NCI-H460 (cell line): ENCODE results near the gene ZNF423. TPM values are rescaled to one million over a fixed set of nuclear protein-coding genes. Genes with fewer than 3 reads are reported as not detected.

ENCODE experiments used
- DNase-seq: peaks from one replicate; pipeline ENCODE4 v3.0.0-alpha.2; 2016; ENCODE audit warnings: low read depth; ENCODE audit errors: extremely low read depth
- total RNA-seq: library from RNA; depleted of rRNA; stranded (reverse); fragments of >200 nt; shearing (Covaris generic); gene quantifications from 2 replicates; pipeline ENCODE4 v1.2.3, GENCODE V29; 2014

ZNF423 gene
- total RNA-seq, 1 experiment from 2014 or later: not detected

DNA sequence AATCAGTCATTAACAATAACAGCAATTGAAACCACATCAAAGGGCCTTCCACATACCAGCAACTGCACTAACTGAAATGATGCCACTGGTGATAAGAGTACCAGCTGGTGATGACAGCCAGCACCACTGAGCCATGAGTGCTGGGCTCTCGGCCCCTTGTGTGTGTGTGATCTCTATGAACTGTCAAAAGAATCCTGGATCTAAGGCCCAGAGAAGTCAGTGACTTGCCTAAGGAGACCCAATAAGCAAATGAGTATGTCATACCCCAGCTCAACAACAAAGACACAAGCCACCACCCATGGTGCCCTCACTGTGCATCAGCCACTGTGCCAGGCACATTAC lies 220.9 kb downstream of the ZNF423 start:
- DNase-seq: no peak

DNA sequence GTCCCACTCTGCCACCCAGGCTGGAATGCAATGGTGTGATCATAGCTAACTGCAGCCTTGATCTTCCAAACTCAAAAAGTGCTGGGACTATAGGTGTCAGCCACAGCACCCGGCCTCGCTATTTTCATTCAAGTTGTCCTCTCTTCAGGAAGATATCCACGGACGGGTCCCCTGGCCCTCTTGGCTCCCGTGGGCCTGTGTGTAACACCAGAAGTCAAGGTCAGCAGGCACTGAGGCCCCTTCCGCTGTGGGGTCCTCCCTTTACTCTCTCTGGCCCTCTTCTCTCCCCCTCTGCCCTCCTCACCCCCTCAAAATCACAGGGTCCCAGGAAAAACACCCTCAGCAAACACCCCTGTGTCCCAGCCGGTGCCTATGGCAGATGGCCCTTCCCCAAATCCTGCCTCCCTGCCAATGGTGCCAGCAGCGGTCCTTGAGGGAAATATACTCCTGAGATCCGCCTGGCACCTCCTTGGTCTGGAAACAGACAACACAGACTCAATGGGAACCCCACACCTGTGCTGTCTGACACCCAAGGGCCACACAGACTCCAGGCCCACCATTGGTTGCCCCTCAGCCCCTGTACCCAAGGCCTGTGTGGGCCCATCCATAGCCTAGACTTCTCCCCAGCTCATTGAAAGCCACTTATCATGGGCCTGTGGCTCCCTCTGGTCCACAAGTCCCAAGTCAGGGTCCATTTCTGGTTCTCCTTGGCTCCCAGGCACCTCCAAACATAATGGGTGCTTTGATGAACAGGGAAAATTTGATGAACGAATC lies 221.5 kb downstream of the ZNF423 start:
- DNase-seq: no peak

DNA sequence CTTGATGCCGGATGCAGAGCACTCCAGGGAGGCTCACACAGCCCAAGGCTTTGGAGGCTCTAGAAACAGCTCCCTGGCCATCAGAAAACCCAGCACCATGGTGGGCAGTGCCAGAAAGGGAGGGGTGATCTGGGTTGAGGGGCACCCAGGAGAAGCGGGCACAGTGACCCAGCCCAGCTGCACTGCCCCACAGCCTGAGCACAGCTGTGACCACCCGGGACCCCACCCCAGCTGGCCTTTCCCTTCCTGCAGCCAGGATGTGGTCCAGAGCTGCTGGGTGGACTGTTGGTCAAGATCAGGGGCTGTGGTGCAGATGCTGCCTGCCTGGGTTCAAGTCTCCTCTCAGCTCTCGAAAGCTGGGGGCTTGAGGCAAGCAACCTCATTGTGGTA lies 223.1 kb downstream of the ZNF423 start:
- no peak for DNase-seq

DNA sequence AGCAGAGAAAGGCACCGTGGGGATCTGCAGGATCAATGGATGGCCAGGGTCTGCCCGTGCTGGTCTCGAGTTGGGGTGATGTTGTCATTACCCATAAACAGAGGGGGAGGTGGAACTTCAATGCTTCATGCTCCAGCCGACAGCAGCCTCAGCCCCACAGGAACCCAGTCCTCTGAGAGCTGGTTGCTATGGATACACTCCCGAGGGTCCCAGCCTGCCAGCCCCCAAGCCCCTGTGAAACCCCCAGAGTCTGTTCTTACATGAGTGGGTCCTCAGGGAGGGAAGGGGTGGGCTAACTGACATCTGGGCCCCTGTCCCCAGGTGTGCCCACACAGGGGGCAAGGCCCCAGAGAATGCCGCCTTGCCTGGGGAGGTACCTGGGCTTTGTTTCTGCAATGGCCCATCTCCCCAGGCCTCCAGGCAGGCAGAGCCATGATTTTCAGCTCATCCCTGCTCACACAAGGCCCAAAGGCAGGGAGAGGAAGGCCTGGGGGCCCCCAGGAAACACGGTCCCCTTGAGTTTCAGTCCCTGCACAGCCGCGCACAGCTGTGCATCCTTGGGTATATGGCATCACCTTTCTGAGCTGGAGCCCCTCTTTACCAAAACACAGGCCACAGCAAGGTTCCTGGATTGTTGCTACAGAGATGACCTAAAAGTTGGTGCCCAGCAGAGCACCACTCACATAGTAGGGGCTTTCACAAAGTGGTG lies 223.7 kb downstream of the ZNF423 start:
- DNase-seq: no peak

DNA sequence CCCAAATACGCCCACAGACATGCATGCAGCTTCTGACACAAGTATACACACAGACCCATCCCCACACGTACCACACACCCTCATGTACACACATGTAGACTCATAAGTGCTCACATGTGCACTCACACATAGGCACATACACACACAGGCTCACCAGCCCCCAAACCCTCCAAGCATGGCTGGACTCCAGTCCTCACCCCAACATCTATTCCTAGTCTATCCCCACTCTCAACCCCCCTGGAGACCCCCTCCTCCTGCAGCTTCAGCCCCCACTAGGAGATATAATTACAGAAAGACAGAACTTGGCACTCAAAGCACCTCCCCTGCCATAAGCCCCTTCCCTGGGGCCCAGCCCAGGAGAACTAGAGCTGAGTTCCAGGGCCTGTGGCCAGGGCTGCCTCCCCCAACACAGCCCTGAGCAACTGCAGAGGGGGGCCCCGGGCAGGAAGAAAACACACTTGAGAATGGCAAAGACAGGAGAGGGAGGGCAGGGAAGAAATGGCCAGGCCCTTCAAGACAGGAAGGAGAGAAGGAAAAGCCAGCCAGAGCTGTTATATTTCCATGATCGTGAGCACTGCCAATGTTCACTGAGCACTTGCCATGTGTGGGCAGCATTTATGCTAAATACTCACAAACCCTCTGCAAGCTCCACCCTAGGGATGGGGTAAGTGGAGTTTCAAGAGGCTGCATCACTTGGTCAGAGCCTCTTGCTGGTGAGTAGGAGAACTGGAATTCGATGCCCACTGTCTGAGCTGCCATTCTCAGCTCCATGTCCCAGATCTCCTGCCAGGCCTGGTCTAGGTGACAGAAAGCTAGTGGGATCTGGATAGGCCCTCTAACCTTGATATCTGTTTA lies 224.5 kb downstream of the ZNF423 start:
- DNase-seq: no peak

DNA sequence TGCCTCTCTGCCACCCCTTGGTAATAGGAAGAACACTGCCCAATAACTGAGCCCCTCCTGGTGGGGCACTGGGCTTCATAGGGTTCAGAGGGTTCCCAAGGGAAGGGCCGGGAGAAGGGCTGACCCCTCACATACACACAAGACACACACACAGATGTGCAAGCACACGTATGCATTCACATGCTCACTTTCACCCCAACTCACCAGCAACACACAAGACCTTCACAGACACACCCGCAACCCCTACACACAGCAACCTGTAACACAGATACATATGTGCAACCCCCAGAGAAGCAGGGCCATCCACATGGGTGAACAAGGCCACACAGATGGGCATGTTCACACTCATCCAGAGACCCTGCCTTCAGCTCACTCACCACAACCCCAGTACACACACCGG lies 225.1 kb downstream of the ZNF423 start:
- no peak for DNase-seq

DNA sequence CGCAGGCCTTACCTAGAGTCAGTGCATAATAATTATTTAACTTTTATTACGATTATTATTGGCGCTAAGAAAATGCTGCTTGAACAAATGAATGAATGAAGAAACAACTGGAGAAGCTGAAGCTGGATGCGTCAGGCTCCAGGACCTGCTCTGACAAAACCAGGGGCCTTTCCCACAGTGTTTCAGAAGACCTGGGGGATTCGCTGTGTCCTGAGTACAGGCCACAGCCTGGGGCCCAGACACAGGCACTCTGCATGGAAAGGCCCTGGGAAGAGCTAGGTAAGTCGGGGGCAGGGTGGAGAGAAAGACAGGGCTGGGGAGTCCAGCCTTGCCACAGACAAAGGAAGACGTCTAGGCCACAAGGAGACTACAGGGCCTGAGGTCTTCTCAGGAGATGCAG lies 226.1 kb downstream of the ZNF423 start:
- no peak for DNase-seq

DNA sequence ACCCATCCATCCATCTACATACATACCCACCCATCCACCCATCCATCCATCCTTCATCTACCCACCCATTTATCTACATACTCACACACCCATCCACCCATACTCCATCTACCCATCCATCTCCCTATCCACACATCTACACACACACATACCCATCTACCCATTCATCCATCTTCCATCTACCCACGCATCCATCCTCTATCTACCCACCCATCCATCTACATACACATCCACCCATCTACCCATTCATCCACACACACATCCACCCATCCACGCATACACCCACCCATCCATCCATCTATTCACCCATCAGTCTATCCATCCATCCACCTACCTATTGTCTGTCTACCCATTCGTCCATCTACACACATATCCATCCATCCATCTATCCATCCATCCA lies 227.8 kb downstream of the ZNF423 start:
- no peak for DNase-seq

DNA sequence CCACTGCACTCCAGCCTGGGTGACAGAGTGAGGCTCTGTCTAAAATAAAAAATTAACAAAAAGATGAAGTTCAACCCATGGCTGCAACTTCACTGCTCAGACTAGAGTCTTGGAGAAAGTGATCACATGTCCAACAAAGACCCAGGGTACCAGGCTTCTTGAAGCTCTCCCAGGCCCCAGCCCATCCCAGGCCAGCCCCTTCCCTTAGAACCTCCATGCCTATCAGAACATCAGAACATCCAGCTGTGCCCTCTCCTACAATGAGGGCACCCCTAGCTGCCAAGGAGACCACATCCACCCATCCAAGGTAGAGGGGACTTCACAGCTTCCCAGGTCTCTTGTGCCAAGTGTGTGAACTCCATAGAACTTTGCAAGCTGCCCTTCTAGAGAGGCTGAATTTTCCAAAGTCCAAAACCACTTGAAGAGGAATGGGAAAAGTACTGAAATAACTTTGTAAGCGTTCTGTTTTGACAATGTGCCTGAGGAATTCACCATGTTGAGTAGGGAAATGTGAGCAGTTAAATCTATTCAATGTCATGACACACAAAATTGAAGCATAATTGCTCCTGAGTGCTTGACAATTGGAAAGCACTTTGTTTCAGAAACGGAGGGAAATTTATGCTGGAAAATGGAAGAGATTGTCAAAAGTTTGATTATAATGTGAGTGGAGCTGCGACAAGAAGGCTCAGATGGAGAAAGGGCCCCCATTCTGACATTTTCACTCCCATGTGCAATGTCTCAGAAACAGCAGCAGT lies 230.4 kb downstream of the ZNF423 start:
- DNase-seq: no peak

DNA sequence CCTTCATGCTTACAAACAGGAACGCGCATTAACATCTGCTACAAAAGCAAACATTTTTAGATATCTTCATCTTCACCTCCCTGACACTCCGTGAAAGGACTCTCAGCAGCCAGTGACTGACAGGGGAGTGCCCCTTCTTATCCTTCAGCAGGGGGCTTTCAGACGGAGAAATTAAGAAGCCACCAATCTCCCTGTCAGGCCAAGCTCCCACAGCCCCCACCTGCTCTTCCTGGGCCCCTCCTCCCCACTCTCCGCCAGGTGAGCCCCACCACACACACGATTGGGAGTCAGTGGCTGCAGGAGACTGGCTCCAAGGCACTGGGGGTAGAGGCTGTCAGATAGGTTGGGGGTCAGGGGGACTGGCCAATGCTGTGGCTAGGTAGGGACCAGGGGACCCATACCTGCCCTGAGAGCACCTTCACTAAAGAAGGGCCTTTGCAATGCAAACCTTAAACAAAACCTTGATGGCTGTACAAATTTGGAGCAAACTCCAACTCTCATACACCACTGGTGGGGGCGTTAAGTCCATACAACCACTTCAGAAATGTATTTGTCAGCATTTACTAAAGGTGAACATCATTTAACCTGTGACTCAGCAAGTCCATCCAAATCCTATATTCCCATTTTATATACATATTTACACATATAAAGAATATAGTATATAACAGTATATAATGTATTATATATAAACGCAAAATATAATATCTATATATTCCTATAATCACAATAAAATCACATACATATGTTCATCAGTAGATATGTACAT lies 232.2 kb downstream of the ZNF423 start:
- DNase-seq: no peak

DNA sequence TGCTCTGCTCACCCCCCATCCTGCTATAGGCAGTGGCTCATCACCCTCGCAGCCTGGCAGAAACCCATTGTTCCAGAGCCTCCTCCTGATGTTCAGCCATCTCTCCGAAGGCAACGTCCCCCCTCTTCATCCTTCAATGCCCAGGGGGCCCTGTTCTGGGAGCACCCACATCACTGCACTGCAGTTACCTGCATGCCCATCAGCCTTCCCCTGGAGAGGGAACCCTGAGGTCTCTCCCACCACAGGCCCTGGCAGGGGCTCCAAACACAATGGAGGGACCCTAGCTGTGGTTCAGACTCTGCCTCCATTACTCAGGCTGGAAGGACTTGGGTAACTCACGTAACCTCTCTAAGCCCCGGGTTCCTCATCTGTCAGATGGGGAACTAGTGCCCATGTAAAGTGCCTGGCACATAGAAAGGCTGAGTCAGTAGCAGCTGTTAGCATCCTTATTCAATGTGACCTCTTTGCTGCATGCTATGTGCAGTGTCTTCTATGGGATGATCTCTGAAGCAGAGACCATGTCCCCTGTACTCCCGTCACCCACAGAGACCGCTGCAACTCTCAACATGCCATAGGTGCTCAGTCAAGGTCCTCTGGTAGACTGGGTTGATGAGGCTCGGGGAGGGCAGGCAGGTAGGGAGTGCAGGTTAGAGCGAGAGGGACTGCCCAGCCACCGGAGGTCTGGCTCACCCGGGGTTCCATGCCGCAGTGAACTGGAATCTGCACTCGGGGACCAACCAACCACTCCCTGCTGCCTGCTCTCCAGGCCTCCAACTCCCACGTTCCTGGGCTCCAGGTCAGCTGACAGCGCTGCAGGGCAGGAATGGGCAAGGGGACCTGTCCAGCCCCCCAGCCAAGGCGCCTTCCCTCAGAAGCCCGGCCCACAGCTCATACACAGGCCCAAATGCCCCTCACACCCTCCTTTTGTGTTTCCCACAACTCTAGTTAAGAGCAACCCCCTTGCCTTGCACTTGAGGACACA lies 233.2 kb downstream of the ZNF423 start:
- DNase-seq: no peak

DNA sequence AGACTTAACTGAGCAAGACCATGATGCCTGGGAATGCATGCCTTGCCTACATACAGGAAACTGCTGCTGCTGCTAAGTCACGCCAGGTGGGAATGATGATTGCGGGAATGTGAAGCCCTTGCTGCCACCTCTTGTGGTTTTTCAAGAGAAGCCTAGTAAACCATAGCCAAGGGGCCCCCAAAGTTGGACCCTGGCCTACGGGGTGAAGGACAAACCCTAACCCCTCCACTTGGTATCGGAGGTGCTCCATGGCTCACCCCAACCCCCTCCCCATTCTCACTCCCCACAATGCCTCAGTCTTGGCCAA lies 233.9 kb downstream of the ZNF423 start:
- no peak for DNase-seq

DNA sequence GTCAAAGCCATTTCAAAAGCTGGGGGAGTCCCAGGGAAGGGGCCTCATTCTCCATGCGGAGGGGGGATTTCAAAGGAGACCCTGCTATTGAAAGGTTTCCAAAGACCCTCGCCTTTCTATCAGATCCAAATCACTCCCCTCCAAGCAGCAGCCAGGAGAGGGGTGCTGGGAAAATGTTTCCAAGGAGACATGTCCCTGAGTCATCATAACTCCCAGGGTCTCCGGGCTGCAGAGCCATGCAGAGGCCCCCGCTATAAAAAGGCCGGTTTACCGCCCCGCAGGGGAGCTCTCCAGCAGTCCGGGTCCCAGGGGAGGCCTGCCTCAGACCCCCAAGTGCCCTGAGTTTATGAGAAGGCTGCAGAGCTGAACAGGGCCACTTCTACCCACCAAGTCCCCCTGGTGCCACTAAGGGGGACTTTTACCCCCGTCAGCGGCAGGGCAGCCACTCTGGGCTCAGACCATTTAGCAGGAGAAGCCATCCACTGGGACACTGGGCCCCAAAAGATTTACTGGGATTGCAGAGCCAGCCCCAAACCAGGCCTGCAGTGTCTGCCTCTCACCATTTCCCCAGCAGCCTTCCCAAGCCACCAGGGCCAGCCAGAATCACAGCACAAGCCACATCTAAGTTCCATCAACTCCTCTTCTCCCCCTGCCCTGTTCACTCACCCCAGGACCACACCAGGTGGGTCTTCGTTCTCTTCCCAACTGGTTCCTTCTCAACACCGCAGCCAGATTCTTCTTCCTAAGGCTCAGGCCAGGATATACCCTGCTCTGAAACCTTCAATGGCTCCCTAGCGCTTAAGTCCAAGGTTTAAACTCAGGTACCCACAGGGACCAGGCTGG lies 234.4 kb downstream of the ZNF423 start:
- DNase-seq: no peak

DNA sequence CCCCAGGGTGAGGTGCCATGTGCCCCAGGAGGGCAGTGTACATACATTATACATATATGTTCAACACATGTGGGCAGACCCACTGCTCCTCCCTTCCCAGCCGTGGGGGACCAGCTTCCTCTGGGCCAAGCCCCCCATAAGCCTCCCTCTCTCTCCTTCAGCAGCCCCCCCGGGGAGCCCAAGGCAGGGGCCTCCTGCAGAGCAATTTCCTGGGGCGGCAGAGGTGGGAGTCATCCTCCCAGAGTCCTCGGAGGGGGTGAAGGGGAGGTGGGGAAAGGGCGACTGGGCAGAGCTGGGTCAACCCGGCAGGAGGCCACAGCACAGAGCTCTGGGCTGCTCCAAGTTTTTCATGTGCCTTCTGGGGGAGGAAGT lies 235.1 kb downstream of the ZNF423 start:
- no peak for DNase-seq

DNA sequence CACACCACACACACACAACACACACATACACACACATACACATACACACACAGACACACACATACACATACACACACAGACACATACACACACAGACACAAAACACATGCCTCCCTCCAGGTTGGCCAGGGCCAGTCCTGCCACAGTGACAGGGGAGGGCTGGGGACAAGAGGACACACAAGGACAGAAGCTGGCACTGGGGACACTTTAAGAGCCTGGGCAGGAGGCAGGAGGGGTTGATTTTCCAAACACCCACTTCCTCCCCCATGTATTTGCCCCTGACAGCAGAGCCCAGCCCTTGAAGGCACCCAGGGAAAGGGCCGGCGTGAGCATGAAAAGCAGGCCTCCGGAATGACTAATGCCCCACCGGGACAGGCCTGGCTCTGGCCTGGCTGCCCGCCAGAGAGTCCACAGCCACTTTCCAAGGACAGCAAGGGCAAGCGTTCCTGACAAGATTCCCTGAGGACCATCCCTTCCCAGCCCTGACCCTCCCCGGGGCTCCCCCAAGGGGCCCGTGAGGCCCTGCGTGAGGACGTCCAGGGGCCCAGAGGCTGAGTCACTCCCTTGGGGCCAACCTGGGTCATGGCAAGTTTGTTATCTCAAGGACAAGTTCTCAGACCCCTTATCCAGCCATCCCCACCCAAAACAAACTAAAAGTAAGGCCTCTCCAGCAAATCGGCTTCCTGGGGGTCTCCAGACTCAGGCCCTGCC lies 235.6 kb downstream of the ZNF423 start:
- no peak for DNase-seq

DNA sequence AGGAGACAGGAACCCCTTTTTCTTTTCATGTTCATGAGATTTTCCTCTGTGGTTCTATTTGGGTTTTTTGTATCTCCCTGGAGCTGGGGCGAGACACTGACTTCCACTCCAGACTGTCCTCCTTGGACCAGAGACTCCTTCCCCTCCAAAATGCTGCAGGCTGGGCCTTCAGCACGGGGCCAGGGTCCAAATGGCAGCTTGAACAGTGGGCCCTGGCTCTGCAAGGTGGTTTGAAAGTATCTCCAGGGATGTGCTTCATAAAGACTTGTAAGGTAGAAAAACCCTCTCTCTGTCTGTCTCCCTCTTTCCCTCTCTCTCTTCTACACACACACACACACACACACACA lies 236.1 kb downstream of the ZNF423 start:
- no peak for DNase-seq

DNA sequence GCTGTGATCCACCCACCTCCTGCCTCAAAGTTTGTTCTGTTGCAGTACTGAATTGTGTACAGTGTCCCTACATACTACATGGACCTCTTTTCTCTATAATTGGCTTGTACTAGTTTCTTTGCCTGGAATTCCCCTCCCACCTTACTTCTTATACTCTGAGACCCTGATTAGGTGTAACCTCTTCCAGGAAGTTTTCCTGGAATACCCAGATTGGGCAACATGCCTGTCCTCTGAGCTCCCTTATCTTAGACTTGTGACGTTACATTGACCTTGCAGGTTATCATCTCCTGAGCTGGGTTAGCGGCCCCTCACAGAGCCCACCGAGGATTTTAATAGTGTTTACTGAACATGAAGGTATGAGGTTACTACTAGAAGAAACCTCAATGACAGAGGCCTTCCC lies 237.0 kb downstream of the ZNF423 start:
- DNase-seq: no peak
